ENCODE results near the gene CUL3.
A peak's percentile ranks its signal among the peaks of the same experiment; 100 is the strongest.
"Not testable (repeated sequence)": the region's sequence is repeated elsewhere in the genome, so short reads cannot be mapped to it uniquely, and the experiment has no call there.

The CUL3 gene

GRCh38 chr2:224520064-224520463, 65.1 kb downstream of the CUL3 start:
- H4K20me1 ChIP-seq (ENCODE audit: insufficient read depth, low read length): peaks cover 24% of the 10 kb centered on the region
- no peaks in the 10 kb centered on the region for H3K36me3 ChIP-seq (replicated peaks; ENCODE audit: low read depth, low read length)
- H3K27me3 ChIP-seq (ENCODE audit: low read depth, low read length): no peaks in the 10 kb centered on the region
- no peak for TF ChIP-seq EZH2phosphoT487 (IDR thresholded peaks at IDR 0.05; ENCODE audit: low read depth)
- TF ChIP-seq, protein P1, sequence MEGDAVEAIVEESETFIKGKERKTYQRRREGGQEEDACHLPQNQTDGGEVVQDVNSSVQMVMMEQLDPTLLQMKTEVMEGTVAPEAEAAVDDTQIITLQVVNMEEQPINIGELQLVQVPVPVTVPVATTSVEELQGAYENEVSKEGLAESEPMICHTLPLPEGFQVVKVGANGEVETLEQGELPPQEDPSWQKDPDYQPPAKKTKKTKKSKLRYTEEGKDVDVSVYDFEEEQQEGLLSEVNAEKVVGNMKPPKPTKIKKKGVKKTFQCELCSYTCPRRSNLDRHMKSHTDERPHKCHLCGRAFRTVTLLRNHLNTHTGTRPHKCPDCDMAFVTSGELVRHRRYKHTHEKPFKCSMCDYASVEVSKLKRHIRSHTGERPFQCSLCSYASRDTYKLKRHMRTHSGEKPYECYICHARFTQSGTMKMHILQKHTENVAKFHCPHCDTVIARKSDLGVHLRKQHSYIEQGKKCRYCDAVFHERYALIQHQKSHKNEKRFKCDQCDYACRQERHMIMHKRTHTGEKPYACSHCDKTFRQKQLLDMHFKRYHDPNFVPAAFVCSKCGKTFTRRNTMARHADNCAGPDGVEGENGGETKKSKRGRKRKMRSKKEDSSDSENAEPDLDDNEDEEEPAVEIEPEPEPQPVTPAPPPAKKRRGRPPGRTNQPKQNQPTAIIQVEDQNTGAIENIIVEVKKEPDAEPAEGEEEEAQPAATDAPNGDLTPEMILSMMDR (IDR thresholded peaks at IDR 0.05; ENCODE audit: low read depth, low read length): no peak
- H2AFZ ChIP-seq (ENCODE audit: low read depth, low read length): no peak overlapping the region
- H3K9ac ChIP-seq (ENCODE audit: low read length): peak overlapping the region; percentile 17
- peak overlapping the region; percentile 96 for H3K27ac ChIP-seq (ENCODE audit: low read length)
- peaks cover 76% of the 10 kb centered on the region for H3K4me1 ChIP-seq (ENCODE audit: low read length)
- H3K9me3 ChIP-seq (ENCODE audit: insufficient read depth, low read length): no peaks in the 10 kb centered on the region
- H3K79me2 ChIP-seq (ENCODE audit: low read length): peaks cover 91% of the 10 kb centered on the region
- peak overlapping the region; percentile 62 for H3K4me3 ChIP-seq (ENCODE audit: low read length)
- H3K4me2 ChIP-seq (ENCODE audit: low read length): peak overlapping the region; percentile 85

GRCh38 chr2:224518806-224519580, 66.2 kb downstream of the CUL3 start:
- H4K20me1 ChIP-seq (ENCODE audit: insufficient read depth, low read length): peaks cover 19% of the 10 kb centered on the region
- peak overlapping the region; percentile 63 for H3K4me3 ChIP-seq (ENCODE audit: low read length)
- peak overlapping the region; percentile 30 for H3K9ac ChIP-seq (ENCODE audit: low read length)
- TF ChIP-seq, protein P1 (IDR thresholded peaks at IDR 0.05; ENCODE audit: low read depth, low read length): no peak
- TF ChIP-seq EZH2phosphoT487 (IDR thresholded peaks at IDR 0.05; ENCODE audit: low read depth): no peak
- H3K9me3 ChIP-seq (ENCODE audit: insufficient read depth, low read length): no peaks in the 10 kb centered on the region
- no peaks in the 10 kb centered on the region for H3K27me3 ChIP-seq (ENCODE audit: low read depth, low read length)
- peaks cover 86% of the 10 kb centered on the region for H3K79me2 ChIP-seq (ENCODE audit: low read length)
- no peak overlapping the region for H2AFZ ChIP-seq (ENCODE audit: low read depth, low read length)
- no peaks in the 10 kb centered on the region for H3K36me3 ChIP-seq (replicated peaks; ENCODE audit: low read depth, low read length)
- H3K4me1 ChIP-seq (ENCODE audit: low read length): peaks cover 65% of the 10 kb centered on the region
- peak overlapping the region; percentile 96 for H3K27ac ChIP-seq (ENCODE audit: low read length)
- peak overlapping the region; percentile 85 for H3K4me2 ChIP-seq (ENCODE audit: low read length)

DNA sequence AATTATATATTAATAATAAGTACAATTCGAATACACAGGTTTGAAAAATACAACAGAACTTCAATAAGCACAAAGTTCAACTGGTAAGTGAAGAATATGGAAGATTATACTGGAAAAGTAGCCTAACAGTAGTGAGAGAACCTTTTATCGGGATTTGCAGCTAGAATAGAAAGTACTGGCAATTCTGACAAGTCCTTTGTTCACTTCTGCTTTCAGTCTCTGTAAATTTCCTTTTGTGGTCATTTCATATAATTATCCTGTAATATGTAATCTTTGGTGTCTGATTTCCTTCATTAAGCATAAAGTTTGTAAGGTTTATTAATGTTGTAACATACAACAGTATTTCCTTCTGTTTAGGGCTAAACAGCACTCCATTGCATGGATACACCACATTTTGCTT, 67.2 kb downstream of the CUL3 start:
- Histone ChIP-seq H3K9me3 (ENCODE audit: insufficient read depth, low read length) (no peaks in the 10 kb centered on the region), H3K9ac (ENCODE audit: low read length) (peak overlapping the region; percentile 29; the same call in 1 of the 2 replicates), H3K79me2 (ENCODE audit: low read length) (peaks cover 76% of the 10 kb centered on the region), H3K36me3 (replicated peaks; ENCODE audit: low read depth, low read length) (no peaks in the 10 kb centered on the region), H2AFZ (ENCODE audit: low read depth, low read length) (no peak overlapping the region), H3K4me3 (ENCODE audit: low read length) (peak overlapping the region; percentile 63), H3K27me3 (ENCODE audit: low read depth, low read length) (no peaks in the 10 kb centered on the region), H3K4me2 (ENCODE audit: low read length) (peak overlapping the region; percentile 85), H4K20me1 (ENCODE audit: insufficient read depth, low read length) (peaks cover 14% of the 10 kb centered on the region), H3K27ac (ENCODE audit: low read length) (peak overlapping the region; percentile 96), H3K4me1 (ENCODE audit: low read length) (peaks cover 55% of the 10 kb centered on the region)
- no peak for TF ChIP-seq EZH2phosphoT487 (IDR thresholded peaks at IDR 0.05; ENCODE audit: low read depth)
- TF ChIP-seq, protein P1 (IDR thresholded peaks at IDR 0.05; ENCODE audit: low read depth, low read length): no peak

DNA sequence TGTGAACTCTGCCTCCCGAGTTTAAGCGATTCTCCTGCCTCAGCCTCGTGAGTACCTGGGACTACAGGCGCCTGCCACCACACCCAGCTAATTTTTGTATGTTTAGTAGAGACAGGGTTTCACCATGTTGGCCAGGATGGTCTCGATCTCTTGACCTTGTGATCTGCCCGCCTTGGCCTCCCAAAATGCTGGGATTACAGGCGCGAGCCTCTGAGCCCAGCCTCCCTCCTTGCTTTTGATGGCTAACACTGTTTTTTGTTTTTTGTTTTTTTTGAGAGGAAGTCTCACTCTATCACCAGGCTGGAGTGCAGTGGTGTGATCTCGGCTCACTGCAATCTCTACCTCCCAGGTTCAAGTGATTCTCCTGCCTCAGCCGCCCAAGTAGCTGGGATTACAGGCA, 68.8 kb downstream of the CUL3 start:
- not testable (repeated sequence) for H3K4me3 ChIP-seq (ENCODE audit: low read length); H3K27me3 ChIP-seq (ENCODE audit: low read depth, low read length); H3K9ac ChIP-seq (ENCODE audit: low read length); H3K4me2 ChIP-seq (ENCODE audit: low read length); H3K27ac ChIP-seq (ENCODE audit: low read length); H3K9me3 ChIP-seq (ENCODE audit: insufficient read depth, low read length); H2AFZ ChIP-seq (ENCODE audit: low read depth, low read length); H3K36me3 ChIP-seq (replicated peaks; ENCODE audit: low read depth, low read length)
- peaks cover 65% of the 10 kb centered on the region for H3K79me2 ChIP-seq (ENCODE audit: low read length)
- H3K4me1 ChIP-seq (ENCODE audit: low read length): peaks cover 41% of the 10 kb centered on the region
- H4K20me1 ChIP-seq (ENCODE audit: insufficient read depth, low read length): peaks cover 14% of the 10 kb centered on the region
